ENCODE data around the gene RFX4.
A peak's percentile ranks its signal among the peaks of the same experiment; 100 is the strongest.
"Not testable (repeated sequence)": the region's sequence is repeated elsewhere in the genome, so short reads cannot be mapped to it uniquely, and the experiment has no call there.

Gene RFX4

DNA sequence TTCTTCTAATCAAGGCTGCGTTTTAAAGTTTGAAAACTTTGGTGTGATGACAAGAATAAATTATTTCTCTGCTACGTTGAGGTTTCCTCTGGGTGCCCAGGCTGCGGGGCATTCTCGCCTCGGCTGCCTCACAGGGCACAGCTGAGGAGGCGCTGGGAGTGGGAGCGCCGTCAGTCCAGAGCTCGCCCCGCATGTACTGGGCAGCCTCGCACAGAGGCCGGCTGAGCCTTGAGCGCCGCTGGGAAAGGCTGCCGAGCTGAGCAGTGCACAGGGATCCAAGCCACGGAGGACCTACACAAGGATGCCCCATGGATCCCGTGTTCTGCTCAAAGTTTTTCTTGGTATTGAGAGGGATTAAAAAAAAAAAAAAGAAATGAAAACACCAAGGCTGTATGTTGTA, 11.6 kb downstream of the RFX4 start:
- DNase-seq (ENCODE audit: low read depth): no peak

DNA sequence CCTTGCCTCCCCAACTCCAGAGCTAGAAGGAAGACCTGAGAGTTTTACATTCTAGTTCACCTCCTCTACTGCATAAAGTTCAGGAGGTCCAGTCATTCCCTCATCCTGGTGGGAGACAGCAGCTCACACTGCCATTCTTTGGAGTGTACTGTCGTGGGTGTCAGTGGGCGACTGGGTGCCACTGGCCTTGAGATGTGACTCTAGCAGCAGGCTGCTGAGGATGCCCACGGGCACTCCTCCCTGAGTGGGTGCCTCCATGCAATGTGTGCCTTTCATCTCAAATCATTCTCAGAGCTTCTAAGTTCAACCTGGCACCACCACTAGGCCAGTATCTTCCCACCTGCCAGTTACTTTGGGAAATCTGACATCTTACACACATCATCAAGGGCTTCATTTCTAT, 12.5 kb downstream of the RFX4 start:
- no peak for DNase-seq (ENCODE audit: low read depth)

DNA sequence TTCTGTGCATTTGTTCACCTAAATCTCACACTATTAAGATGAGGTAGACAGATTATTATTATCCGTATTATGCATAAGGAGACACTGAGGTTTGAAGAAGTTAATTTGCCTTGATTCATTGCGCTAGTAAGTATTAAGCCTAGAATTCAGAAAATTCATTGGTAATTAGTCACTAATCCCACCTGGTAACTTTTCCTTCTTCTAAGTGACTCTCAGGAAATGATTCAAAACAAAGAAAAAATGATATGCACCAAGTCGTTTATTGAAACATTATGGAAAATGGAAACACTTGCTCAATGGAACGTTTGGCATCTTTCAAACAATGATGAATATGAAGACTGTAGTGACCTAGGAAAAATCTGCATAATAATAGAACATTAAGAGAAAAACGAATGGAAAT, 15.2 kb downstream of the RFX4 start:
- no peak for DNase-seq (ENCODE audit: low read depth)

DNA sequence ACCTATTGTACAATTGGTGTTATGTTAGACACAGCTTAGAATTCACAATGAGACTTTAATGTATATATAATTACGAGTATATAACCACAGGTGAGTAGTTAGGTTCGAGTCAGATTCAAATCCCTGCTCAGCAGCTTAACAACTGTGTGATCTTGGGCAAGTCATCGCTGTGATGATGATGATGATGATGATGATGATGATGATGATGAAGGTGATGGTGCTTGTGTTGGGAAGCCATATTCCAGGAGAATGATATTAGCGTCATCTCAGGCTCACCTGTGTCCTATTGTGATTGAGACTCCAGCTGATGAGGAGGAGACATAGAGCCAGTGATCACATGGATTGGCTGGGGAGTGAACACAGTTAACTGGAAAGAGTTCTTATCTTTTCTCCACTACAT, 16.5 kb downstream of the RFX4 start:
- DNase-seq (ENCODE audit: low read depth): no peak

DNA sequence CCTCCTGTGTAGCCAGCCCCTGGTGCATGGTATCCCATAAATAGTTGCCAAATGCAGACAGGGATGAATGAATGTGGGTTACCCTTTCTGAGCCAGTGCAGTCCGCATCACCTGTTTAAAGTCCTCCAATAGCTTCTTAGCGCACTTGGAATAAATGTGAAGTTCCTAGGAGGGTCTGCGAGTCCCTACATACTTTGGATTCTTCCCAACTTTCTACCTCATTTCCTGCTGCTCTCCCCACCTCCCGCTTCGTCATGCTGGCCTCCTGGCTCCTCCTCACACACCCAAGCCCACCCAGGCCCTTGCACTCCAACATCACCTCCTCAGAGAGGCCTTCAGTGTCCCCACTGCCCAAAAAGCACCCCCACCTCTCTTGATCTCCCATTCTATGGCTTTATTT, 17.7 kb downstream of the RFX4 start:
- no peak for DNase-seq (ENCODE audit: low read depth)

DNA sequence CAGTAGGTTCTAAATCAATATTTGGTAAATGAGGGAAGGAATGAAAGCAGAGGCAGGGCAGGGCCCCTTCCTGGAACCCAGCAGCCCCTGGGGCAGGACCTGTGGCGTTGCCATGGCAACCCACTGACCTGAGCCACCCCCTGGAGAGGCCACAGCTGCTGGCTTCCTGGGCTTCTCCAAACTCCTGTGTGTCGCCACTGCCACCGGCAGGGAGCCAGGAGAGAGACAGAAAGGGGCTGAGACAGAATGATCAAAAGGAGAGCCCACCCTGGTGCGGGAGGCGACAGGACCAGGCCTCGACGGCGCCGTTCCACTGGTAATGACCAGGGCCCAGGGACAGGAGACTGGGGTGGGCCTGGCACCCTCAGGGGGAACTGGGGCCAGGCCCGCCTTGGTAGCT, 18.2 kb downstream of the RFX4 start:
- DNase-seq (ENCODE audit: low read depth): no peak

DNA sequence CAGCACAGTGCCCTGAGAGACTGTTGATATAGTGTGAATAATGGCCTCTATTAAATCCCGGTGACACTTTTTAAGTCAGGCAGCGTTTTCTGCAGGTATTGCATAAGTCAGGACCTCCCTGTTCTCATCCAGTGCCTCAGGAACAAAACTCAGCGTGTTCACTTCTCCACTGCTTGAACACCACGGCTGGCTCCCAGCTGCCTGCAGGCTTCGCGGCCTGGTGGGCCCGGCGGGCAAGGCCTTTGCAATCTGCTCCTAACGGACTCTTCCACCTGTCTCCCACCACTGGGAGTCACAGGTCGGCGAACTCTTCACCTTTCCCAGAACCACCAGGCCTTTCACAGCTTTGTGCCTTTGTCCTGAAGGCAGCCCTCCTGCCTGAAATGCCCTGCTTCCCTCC, 18.7 kb downstream of the RFX4 start:
- no peak for DNase-seq (ENCODE audit: low read depth)

DNA sequence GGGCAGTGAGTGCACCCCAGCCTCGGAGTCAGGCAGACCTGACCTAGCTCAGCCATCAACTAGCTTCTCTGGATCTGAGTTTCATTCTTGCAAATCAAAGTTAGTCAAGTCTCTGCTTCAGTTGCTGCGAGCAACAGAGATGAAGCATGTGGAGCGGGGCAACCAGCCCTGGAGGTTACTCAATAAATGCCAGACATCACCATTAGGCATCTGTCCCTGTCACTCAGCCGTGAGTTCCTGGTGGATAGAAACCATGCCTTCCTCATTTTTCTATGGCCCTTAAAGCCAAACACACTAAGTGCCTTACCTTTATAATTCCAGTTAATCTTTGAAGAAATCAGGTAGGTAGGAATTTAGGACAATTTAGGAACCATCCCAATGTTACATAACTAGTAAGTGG, 19.3 kb downstream of the RFX4 start:
- DNase-seq (ENCODE audit: low read depth): no peak

DNA sequence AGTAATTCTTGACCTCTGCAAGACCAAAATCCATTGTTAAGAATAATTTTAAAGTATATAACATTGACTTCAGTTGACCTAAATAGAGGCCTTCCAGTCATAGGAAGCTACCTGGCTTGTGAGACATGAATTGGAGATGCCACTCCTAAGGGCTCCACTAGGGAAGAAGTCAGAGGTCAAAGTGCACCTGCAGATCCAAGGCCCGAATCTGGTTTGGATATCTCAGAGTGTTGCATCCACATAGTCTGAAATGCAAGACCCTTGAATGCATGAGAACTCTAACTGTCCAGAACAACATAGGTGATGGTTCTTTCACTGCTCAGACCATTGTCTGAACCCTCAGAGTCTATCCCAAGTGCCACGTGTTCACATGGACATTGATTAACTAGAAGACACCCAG, 22.4 kb downstream of the RFX4 start:
- no peak for DNase-seq (ENCODE audit: low read depth)

DNA sequence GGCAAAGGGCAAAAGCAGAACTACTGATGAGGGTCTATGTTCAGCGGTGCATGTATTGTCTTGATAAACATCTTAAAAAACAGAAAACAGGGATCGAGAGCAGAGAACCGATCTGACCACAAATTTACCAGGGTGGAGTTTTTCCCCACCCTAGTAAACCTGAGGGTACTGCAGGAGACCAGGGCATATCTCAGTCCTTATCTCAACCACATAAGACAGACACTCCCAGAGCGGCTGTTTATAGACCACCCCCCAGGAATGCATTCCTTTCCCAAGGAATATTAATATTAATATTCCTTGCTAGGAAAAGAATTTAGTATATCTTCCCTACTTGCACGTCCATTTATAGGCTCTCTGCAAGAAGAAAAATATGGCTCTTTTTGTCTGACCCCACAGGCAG, 37.8 kb downstream of the RFX4 start:
- not testable (repeated sequence) for DNase-seq (ENCODE audit: low read depth)

DNA sequence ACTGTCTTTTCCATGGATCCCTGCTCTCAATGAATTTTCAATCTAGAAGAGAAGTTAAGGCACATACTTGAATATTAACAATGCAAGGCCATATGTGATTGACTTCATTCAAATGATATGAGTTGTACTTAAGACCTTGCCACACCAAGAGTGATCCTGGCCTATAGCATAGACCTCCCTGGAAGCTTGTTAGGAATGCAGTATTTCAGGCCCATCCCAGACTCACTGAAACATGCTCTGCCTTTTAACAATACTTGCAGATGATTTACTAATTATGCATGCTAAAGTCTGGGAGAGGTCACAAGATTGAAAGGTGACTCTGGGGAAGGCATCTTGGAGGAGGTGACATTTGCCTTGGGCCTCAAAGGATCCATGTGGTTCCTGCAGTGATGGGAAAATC, 43.2 kb downstream of the RFX4 start:
- DNase-seq (ENCODE audit: low read depth): no peak

DNA sequence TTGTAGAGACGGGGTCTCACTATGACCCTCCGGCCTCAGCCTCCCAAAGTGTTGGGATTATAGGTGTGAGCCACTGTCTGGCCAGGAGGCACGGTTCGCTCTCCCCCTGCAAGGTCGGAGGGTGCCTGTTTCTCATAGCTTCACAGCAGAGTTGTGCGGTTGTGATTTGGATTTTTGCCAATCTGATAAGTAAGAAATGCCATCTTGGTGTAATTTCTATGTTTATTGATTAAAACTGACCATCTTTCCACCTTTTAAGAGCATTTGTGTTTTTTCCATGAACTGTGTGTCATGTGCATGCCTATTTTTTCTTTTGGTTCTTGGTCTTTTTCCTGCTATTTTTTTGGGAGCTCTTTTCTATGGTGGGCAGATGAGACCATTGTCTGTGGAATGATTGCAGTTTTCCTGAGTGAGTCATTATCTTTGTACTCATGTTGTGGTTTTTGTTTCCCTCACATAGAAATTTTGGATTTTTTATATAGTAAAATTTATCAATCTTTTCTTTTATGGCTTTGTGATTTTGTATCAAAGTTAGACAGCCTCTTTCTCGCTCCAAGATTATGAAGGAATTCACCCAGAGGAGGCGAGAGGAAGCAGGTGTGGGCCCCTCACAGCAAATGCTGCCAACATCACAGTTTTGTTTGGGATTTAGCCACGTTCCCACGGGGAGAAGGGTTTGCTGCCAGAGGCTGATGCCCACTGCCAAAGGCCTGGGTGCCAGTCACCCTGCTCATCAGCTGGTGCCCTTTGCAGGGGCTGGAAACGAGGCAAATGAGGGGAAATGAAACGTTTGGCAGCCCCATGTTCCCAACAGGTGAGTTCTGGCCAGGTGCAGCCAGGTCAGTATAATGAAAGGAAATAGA, 47.2 kb downstream of the RFX4 start:
- DNase-seq (ENCODE audit: low read depth): peak; percentile 30

DNA sequence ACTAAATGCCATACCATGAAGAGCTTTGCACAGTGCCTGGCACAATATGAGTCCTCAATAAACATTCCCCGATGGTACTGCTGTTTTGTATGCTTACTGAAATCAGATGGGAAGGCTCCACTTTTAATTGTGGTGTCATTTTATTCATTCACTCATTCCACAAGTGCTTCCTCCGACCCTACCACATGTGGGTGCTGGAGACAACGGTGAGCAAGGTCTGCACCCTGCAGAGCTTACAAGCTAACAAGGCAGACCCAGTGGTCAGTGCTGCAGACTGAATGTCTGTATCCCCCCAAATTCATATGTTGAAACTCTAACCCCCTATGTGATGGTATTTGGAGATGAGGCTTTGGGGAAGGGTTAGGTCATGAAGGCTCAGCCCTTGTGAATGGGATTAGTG, 48.3 kb downstream of the RFX4 start:
- no peak for DNase-seq (ENCODE audit: low read depth)

DNA sequence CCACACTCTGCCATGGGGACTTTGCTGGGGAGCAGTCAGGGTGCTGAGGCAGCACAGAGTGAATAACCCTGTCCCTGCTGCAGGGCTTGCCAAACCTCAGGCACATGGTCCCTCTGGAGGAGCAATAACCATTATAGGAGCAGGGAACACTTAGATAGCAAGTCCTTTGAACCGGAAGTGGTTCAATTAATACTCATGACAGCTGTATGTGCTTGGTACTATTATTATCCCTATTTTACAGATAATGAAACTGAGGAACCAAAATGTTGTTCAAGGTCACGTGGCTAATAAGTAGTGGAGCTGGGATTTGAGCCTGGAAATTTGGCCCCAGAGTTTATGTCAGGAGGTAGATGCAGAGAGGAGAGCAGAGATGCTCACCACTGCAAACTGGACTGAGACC, 49.0 kb downstream of the RFX4 start:
- no peak for DNase-seq (ENCODE audit: low read depth)

DNA sequence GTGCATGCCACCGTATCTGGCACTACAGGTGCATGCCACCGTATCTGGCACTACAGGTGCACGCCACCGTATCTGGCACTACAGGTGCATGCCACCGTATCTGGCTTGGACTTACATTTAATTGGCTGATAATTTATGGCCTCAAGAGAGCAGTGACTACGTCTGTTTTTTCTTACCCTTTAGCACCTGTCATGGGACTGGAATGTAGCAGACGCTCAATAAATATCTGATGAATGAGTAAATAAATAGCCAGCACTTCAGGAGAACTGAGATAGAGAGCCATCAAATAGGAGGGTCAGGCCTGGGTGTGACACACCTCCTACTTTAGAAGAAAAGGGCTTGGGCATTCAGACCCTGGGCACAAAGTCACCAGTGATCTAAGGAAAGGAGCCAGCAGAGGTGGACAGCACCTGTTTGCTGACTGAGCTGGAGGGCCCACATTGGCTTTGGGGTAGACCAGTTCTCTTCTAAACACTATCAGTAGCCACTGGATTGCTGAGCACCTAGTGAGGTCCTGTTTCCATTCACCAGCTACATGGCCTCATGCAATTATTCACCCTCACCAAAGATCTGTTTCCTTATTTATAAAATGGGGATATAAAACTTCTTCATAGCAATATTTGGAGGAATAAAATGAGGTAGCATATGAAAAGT, 50.1 kb downstream of the RFX4 start:
- DNase-seq (ENCODE audit: low read depth): peak; percentile 24

DNA sequence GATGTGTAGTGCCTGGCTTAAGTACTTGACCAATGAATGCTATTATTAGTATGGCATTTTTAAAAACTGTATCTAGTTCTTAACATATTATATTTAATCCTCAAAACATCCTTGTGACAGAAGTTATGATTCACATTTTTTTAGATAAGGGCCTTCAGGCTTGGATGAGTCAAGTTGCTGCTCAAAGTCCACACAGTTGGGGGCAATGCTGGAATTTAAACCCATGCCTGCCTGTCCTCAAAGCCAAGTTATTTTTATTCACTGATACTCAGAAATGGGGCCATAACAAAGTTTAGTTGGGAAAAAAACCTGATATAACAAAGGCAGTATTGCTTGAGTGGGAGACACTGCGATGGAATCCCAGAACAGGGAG, 50.6 kb downstream of the RFX4 start:
- peak; percentile 24 for DNase-seq (ENCODE audit: low read depth)

DNA sequence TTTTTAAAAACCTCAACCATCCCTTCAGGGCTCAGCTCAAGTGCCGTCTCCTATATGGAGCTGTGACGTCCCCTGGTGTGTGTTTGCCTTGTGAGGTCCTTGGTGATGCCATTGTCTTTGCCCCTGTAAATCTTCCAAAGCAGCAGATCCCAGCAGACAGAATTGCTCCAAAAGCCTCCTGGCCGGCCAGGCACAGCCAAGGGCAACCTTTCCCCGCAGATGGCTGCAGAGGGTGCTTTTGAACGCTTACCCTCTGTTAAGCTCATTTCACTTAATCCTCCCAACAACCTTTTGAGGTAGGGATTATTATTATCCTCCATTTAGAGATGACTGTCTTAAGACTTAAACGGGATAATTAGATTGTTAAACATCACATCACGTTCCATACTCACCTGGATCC, 51.4 kb downstream of the RFX4 start:
- no peak for DNase-seq (ENCODE audit: low read depth)

DNA sequence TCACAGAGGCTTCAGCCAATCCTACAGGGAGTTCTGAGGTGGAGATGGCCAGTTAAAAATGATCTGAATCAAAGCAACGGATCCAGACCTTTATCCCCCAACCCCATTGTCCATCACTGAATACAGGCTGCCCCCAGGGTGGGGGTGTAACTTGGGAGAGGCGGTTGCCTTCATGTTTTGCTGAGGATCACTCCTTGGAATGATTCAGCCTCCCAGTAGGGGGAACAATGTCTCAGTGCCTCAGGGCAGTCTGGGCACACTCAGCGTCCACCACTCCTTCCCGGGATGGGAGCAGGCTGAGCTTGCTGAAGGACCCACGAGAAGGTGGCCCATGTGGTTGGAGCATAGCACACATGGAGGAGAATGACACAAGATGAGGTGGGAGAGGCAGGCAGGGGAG, 60.2 kb downstream of the RFX4 start:
- DNase-seq (ENCODE audit: low read depth): no peak

DNA sequence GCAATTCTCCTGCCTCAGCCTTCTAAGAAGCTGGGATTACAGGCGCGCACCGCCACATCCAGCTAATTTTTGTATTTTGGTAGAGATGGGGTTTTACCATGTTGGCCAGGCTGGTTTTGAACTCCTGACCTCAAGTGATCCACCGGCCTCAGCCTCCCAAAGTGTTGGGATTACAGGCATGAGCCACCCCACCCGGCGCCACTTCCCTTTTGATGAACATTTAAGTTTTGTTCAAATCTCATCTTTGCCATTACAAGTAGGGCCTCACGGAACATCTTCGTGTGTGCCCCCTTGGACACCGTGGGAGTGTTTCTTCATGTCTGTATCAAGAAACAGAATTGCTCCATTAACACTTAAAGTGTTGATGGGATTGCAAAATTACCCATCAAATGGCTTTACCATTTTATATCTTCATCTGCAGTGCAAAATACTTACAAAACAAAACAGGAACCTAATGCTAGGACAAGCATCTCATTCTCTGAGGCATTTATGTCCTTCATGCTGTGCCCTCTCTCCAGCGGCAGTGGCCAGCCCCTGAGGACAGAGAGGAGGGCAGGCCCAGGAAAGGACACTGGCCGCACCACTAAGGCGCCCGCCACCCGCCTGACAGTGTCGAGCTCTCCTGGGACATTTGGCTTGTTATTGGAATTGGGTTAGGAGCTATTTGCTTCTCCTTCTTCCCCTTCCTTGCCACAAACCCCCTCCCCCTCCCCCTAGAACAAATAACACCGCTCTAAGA, 61.7 kb downstream of the RFX4 start:
- no peak for DNase-seq (ENCODE audit: low read depth)

DNA sequence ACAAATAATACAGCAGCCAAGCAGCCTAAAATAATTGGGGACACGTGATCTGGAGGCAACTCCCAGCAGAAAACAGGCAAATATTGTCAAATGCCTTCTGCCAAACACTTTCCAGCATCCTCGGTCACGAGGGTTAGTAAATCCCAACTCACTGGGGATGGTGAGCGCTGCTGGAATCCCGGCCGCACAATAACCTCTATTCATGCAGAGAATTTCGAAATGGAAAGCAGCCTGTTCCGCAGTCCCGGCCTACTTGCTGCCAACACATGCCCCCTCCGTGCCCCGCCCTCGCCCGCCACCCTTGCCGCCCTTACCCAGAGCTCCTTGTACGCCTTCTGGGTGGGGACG, 62.2 kb downstream of the RFX4 start:
- DNase-seq (ENCODE audit: low read depth): no peak

DNA sequence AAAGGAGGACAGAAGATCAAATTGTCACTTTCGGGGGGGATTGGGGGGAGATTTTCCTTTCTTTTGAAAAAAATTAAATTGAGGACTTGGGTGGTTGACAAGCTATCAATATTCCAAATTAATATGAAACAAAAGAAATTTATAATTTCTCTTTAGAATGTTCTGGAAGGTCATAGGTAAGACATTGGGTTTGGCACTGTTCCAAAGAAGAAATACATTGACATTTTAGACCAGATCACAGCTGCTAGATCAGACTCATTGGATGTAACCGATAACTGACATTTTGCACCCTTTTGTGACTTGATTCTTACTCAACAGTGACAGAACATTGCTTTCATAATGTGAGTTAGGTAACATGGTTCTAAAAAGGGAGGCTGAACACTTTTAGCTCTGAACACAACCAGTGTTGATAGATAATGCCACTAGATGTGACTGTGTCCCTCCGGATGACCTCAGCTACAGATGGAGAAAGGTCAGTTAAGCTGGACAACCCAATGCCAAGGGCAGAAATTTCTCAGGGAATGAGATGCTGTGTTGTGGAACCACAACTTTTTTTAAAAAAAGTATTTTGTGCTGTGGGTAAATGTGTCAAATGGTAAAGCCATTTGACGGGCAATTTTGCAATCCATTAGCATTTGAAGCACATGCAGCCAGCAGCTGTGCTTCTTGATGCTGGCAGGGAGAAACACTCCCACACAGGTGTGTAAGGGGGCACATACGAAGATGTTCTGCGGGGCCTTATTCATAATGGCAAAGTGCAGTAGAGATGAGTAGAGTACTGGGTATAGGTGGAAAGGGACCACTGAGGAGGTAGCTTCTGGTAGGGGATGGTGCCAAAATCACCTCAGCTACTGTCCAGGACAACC, 62.9 kb downstream of the RFX4 start:
- no peak for DNase-seq (ENCODE audit: low read depth)

DNA sequence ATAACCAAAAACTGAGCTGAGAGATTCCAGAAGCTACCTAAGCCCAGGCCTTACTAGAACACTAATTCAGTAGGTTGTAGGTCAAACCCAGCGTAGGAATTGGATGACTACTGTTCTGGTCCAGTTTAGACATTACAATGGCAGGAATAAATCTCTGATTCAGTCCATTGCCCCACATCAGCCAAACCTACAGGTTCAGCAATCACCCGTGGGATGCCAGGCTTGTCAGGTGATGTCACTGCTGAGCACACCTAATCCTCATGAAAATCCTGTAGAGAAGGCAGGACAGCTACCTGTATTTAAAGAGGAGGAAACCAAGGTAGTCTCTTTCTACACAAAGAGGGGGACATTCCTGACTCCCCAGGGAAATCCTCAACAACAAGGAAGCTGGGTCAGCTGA, 63.7 kb downstream of the RFX4 start:
- DNase-seq (ENCODE audit: low read depth): no peak

Measured in HS-27A (cell line).